GM12878 (cell line): ENCODE measurements around the gene KCNMB2. TPM values are rescaled to one million over a fixed set of nuclear protein-coding genes. Genes with fewer than 3 reads are reported as not detected.

Experiments
- ATAC-seq: fragments of 200-7000 bp; cut with Tn5 transposase; 3 replicates; pipeline ENCODE4 v1.9.1; 2020; ENCODE audit warnings: mild to moderate bottlenecking, moderate library complexity
- BruUV-seq: library from RNA; stranded (reverse); fragments of 400-500 nt; replicated peaks from 2 replicates; lab custom pipeline; 2021; lab: Mats Ljungman, UMichigan
- CTCF ChIA-PET: fragments of 300-600 bp; sonication (Branson Sonifier 250); formaldehyde crosslinking; extraction: SDS; loops from one replicate; lab custom pipeline; 2021; ENCODE audit warnings: inconsistent platforms; lab: Yijun Ruan, JAX
- POLR2A ChIA-PET: fragments of 350-600 bp; formaldehyde crosslinking; extraction: SDS; loops from one replicate; lab custom pipeline; 2021; ENCODE audit warnings: inconsistent platforms; lab: Charles Lee
- RAD21 ChIA-PET: fragments of 300-600 bp; sonication (Branson Sonifier 250); formaldehyde crosslinking; loops from one replicate; lab custom pipeline; 2023; ENCODE audit warnings: antibody characterized with exemption; ENCODE audit not compliant: unreplicated experiment; lab: Charles Lee
- SMC1A ChIA-PET: fragments of 300-600 bp; sonication (Branson Sonifier 250); formaldehyde crosslinking; loops from one replicate; lab custom pipeline; 2023; ENCODE audit not compliant: unreplicated experiment, uncharacterized antibody; lab: Charles Lee
- DNase-seq: peaks from one replicate; pipeline ENCODE4 v3.0.0-alpha.2; 2011; ENCODE audit warnings: low read depth, low spot score
- FAIRE-seq: peaks from 3 replicates; lab custom pipeline; 2011; peaks lifted over from hg19 to GRCh38; lab: Jason Lieb, UNC
- H2AFZ ChIP-seq: 2 replicates; pipeline ENCODE4 v1.6.0; 2011; ENCODE audit warnings: low read depth, low read length, control low read depth; ENCODE audit not compliant: control insufficient read depth
- H3K27ac ChIP-seq: 2 replicates; pipeline ENCODE4 v1.5.1; 2011; ENCODE audit warnings: control low read depth; ENCODE audit not compliant: control insufficient read depth, insufficient read depth
- H3K27me3 ChIP-seq, 2 experiments: replicated peaks in 1 of 2; 2 replicates each; pipeline versions ENCODE4 v1.6.0 to v1.6.1; 2011; ENCODE audit warnings: low read length in 1 of 2; ENCODE audit not compliant: control insufficient read depth in 2 of 2, insufficient read depth in 2 of 2
- H3K36me3 ChIP-seq, 2 experiments: 2 replicates each; pipeline ENCODE4 v1.5.1; 2011; ENCODE audit warnings: low read length in 1 of 2; ENCODE audit not compliant: control insufficient read depth in 2 of 2, insufficient read depth in 2 of 2
- H3K4me1 ChIP-seq: 2 replicates; pipeline ENCODE4 v1.6.1; 2011; ENCODE audit warnings: mild to moderate bottlenecking, low read length, moderate library complexity, mixed read lengths; ENCODE audit not compliant: control insufficient read depth, insufficient read depth
- H3K4me2 ChIP-seq: 2 replicates; pipeline ENCODE4 v1.6.0; 2011; ENCODE audit warnings: control low read depth; ENCODE audit not compliant: control insufficient read depth, insufficient read depth
- H3K4me3 ChIP-seq: fragments of 200-600 bp; sonication (generic); 2 replicates; pipeline ENCODE4 v1.5.1; 2016
- H3K79me2 ChIP-seq: 2 replicates; pipeline ENCODE4 v1.6.0; 2011; ENCODE audit warnings: low read length; ENCODE audit not compliant: control insufficient read depth, insufficient read depth
- H3K9ac ChIP-seq: 2 replicates; pipeline ENCODE4 v1.8.0; 2011; ENCODE audit warnings: low read length, control low read depth, mixed read lengths; ENCODE audit not compliant: control insufficient read depth, insufficient read depth
- H3K9me3 ChIP-seq: replicated peaks from 3 replicates; pipeline ENCODE4 v1.5.1; 2011; ENCODE audit warnings: mild to moderate bottlenecking, low read length; ENCODE audit not compliant: control insufficient read depth, insufficient read depth
- H4K20me1 ChIP-seq: 2 replicates; pipeline ENCODE4 v1.6.0; 2011; ENCODE audit not compliant: control insufficient read depth, insufficient read depth
- ATF7 ChIP-seq: fragments of 450-650 bp; IDR thresholded peaks from 2 replicates; pipeline ENCODE4 v1.6.1; 2016; ENCODE audit warnings: low read depth, mild to moderate bottlenecking
- E4F1 ChIP-seq: fragments of 450-650 bp; IDR thresholded peaks from 2 replicates; pipeline ENCODE4 v1.6.1; 2018; ENCODE audit warnings: borderline replicate concordance, mild to moderate bottlenecking; ENCODE audit not compliant: partially characterized antibody
- NFXL1 ChIP-seq: fragments of 450-650 bp; IDR thresholded peaks from 2 replicates; pipeline ENCODE4 v1.6.1; 2017; ENCODE audit warnings: antibody characterized with exemption, mild to moderate bottlenecking, borderline replicate concordance
- WGBS: methylation state at CpG from one replicate; pipeline ENCODE4 v1.1.6; 2016; ENCODE audit warnings: low lambda C conversion rate; ENCODE audit not compliant: insufficient replicate concordance, insufficient coverage; ENCODE audit errors: missing lambda C conversion rate; 5-methylcytosine and 5-hydroxymethylcytosine counted together
- in situ Hi-C: fragments of 300-500 bp; cut with MboI; formaldehyde crosslinking; loops from 9 replicates; pipeline ENCODE4 v1.14.3; 2018; ENCODE audit warnings: mixed read lengths
- intact Hi-C: fragments of 100-400 bp; cut with micrococcal nuclease; formaldehyde crosslinking; loops from one replicate; pipeline ENCODE4 v1.14.2; 2022; ENCODE audit not compliant: unreplicated experiment
- polyA plus RNA-seq, 11 experiments: library from polyadenylated mRNA; depleted of rRNA in 4 of 11; unstranded in 6 of 11; stranded (reverse) in 5 of 11; fragments of >200 nt; fragmentation: Nextera tagmentation in 4 of 11; fragmentation: Illumina TruSeq in 1 of 11; extraction: Ambion mirVana in 4 of 11; extraction: Trizol in 1 of 11; gene quantifications; 1 replicate in 1 of 11; 2 replicates in 10 of 11; pipeline versions ENCODE4 v1.2.1 to v1.2.3, GENCODE V29; 2011 to 2016; ENCODE audit warnings: inconsistent platforms in 2 of 11, missing spikeins in 2 of 11, low read depth in 1 of 11
- total RNA-seq, 4 experiments: library from RNA; depleted of rRNA in 3 of 4; stranded (reverse); fragments of >200 nt in 3 of 4; fragmentation: Illumina TruSeq in 1 of 4; extraction: Trizol in 1 of 4; gene quantifications; 2 replicates each; pipeline versions ENCODE4 v1.2.1 to v1.2.3, GENCODE V29; 2013 to 2021
- TF ChIP-seq, protein P1 (sequence below): fragments of 450-650 bp; IDR thresholded peaks from 2 replicates; pipeline ENCODE4 v1.6.1; 2014; ENCODE audit warnings: mild to moderate bottlenecking

Gene KCNMB2
- total and polyA plus RNA-seq, 10 of the 15 experiments (the other 5 are each of a cell fraction or from before 2014, with no cell fraction given): 0.22 to 18.8 (median 11.0) TPM

GRCh38 chr3:178822722-178823121 lies 286.5 kb downstream of the KCNMB2 start:
- intact Hi-C loops (no loop called here), in situ Hi-C loops (no loop called here)
- Histone ChIP-seq H3K79me2 (no peaks in the 10 kb centered on the region), H3K9ac (no peak overlapping the region), H3K27me3 (no peaks in the 10 kb centered on the region), H3K36me3 (no peaks in the 10 kb centered on the region), H2AFZ (no peak overlapping the region), H3K4me2 (no peak overlapping the region), H3K4me3 (no peak overlapping the region), H3K4me1 (peaks cover 13% of the 10 kb centered on the region; the same call in 1 of the 2 replicates), H3K27ac (no peak overlapping the region), H3K9me3 (no peaks in the 10 kb centered on the region), H4K20me1 (no peaks in the 10 kb centered on the region)
- FAIRE-seq (no peak), ATAC-seq (no peak), DNase-seq (no peak)
- no peak for TF ChIP-seq E4F1
- TF ChIP-seq NFXL1: no peak
- TF ChIP-seq, protein P1, sequence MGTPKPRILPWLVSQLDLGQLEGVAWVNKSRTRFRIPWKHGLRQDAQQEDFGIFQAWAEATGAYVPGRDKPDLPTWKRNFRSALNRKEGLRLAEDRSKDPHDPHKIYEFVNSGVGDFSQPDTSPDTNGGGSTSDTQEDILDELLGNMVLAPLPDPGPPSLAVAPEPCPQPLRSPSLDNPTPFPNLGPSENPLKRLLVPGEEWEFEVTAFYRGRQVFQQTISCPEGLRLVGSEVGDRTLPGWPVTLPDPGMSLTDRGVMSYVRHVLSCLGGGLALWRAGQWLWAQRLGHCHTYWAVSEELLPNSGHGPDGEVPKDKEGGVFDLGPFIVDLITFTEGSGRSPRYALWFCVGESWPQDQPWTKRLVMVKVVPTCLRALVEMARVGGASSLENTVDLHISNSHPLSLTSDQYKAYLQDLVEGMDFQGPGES: no peak
- no peak for TF ChIP-seq ATF7
- 25% methylated on average over 2 of the region's 2 CpGs for WGBS
- CTCF ChIA-PET: interaction anchor here (0.7 kb wide), 1 partner anchor 63 kb away, joined by 3 read pairs; no protein-coding TSS in a partner anchor
- BruUV-seq: no TSS peak
- POLR2A ChIA-PET: no interaction called here
- RAD21 ChIA-PET: no interaction called here
- SMC1A ChIA-PET: interaction anchor here (1.2 kb wide), 1 partner anchor 13 kb away, joined by 4 read pairs; no protein-coding TSS in a partner anchor
